ENCODE measurements around the gene C10orf105.

The C10orf105 gene

DNA sequence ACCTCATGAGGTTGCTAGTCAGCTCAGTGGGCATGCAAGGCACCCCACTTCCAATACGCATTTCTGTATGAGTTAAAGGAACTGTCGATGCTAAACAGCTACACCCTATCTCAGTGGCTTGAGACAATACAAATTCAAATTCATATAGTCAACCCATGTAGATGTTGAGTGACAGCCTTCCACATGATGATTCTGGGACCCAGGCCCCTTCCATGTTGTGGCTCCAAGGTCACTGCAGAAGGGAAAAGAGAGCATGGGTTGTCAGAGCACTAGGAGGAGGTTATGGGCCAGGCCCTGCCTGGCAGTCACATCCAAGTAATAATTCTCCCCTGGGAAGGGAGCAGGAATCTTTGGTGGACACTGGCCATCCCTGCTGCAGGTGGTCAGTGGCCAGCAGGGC lies 28.2 kb downstream of the C10orf105 start:
- Histone ChIP-seq H3K36me3 (ENCODE audit: insufficient read depth, low read length) (no peaks in the 10 kb centered on the region), H3K9ac (ENCODE audit: insufficient read length) (no peak overlapping the region), H3K27ac (no peak overlapping the region), H3K4me3 (no peak overlapping the region), H3K9me3 (ENCODE audit: low read depth, low read length) (no peaks in the 10 kb centered on the region)
- no peak for DNase-seq (ENCODE audit: low read depth, low spot score)
- TF ChIP-seq EZH2 (IDR thresholded peaks at IDR 0.05) (no peak), POLR2AphosphoS5 (IDR thresholded peaks at IDR 0.05; ENCODE audit: borderline replicate concordance, low read depth, low read length) (no peak), FOXP2 (optimal IDR thresholded peaks at IDR 0.05; ENCODE audit: control extremely low read depth, extremely low read length, insufficient read depth) (no peak)

DNA sequence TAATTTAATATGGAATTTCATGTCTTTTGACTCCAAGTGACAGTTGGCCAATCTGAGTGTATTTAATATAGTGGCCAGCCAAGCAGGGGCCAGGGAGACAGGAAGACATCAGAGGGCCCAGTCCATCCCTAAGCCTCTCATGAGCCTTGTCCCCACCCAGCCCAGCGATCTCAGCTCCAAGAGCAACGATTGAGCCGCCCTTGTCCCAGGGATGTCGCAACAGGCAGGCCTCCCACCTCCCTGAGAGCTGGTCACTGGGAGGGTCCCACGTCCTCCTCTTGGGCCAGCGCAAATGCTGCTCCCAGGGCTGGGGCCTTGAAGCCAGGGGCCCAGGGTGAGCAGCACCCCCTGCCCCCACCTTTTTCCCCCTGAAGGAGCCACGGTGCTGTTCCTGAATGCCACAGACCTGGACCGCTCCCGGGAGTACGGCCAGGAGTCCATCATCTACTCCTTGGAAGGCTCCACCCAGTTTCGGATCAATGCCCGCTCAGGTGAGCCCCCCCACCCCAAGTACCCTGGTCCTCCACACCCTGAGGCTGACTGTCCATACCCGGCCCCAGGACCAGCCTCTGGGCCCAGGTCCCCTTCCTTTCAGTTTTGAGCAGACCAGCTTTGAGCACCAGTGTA lies 29.4 kb downstream of the C10orf105 start:
- no peak for DNase-seq (ENCODE audit: low read depth, low spot score)
- Histone ChIP-seq H3K36me3 (ENCODE audit: insufficient read depth, low read length) (no peaks in the 10 kb centered on the region), H3K9ac (ENCODE audit: insufficient read length) (no peak overlapping the region), H3K9me3 (ENCODE audit: low read depth, low read length) (no peaks in the 10 kb centered on the region), H3K4me3 (no peak overlapping the region), H3K27ac (no peak overlapping the region)
- no peak for TF ChIP-seq EZH2 (IDR thresholded peaks at IDR 0.05)
- no peak for TF ChIP-seq FOXP2 (optimal IDR thresholded peaks at IDR 0.05; ENCODE audit: control extremely low read depth, extremely low read length, insufficient read depth)
- TF ChIP-seq POLR2AphosphoS5 (IDR thresholded peaks at IDR 0.05; ENCODE audit: borderline replicate concordance, low read depth, low read length): no peak

DNA sequence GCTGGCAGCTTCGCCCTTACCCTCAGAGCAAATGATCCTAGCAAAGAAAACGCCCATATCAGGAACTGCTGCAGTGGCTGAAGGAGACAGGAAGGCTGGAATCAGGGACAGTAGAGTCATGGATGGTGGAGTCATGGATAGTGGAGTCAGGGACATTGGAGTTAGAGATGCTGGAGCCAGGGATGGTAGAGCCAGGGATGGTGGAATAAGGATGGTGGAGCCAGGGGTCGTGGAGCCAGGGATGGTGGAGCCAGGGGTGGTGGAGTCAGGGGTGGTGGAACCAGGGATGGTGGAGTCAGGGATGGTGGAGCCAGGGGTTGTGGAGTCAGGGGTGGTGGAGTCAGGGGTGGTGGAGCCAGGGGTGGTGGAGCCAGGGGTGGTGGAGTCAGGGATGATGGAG lies 31.3 kb downstream of the C10orf105 start:
- Histone ChIP-seq H3K27ac (no peak overlapping the region), H3K9ac (ENCODE audit: insufficient read length) (no peak overlapping the region), H3K36me3 (ENCODE audit: insufficient read depth, low read length) (no peaks in the 10 kb centered on the region), H3K4me3 (no peak overlapping the region), H3K9me3 (ENCODE audit: low read depth, low read length) (no peaks in the 10 kb centered on the region)
- DNase-seq (ENCODE audit: low read depth, low spot score): no peak
- TF ChIP-seq EZH2 (IDR thresholded peaks at IDR 0.05): no peak
- TF ChIP-seq POLR2AphosphoS5 (IDR thresholded peaks at IDR 0.05; ENCODE audit: borderline replicate concordance, low read depth, low read length): no peak
- no peak for TF ChIP-seq FOXP2 (optimal IDR thresholded peaks at IDR 0.05; ENCODE audit: control extremely low read depth, extremely low read length, insufficient read depth)

DNA sequence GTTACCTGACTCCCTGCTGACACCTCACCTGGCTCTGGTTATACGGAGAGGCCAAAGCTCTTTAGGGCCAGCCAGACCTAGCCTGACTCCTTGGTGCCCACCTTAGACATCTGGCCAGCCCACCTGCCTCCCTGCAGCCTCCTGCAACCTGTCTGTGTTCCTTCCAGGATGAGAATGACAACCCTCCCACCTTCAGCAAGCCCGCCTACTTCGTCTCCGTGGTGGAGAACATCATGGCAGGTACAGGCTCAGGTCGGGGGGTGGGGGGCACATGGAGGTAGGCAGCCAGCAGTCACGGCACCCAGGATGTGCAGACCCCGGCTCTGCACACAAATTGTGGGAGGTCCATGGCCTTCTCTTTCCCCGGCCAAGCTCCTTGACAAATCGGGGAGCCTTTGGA lies 32.1 kb downstream of the C10orf105 start:
- Histone ChIP-seq H3K4me3 (no peak overlapping the region), H3K27ac (no peak overlapping the region), H3K9me3 (ENCODE audit: low read depth, low read length) (no peaks in the 10 kb centered on the region), H3K36me3 (ENCODE audit: insufficient read depth, low read length) (no peaks in the 10 kb centered on the region), H3K9ac (ENCODE audit: insufficient read length) (no peak overlapping the region)
- no peak for DNase-seq (ENCODE audit: low read depth, low spot score)
- no peak for TF ChIP-seq EZH2 (IDR thresholded peaks at IDR 0.05)
- TF ChIP-seq POLR2AphosphoS5 (IDR thresholded peaks at IDR 0.05; ENCODE audit: borderline replicate concordance, low read depth, low read length): no peak
- no peak for TF ChIP-seq FOXP2 (optimal IDR thresholded peaks at IDR 0.05; ENCODE audit: control extremely low read depth, extremely low read length, insufficient read depth)

DNA sequence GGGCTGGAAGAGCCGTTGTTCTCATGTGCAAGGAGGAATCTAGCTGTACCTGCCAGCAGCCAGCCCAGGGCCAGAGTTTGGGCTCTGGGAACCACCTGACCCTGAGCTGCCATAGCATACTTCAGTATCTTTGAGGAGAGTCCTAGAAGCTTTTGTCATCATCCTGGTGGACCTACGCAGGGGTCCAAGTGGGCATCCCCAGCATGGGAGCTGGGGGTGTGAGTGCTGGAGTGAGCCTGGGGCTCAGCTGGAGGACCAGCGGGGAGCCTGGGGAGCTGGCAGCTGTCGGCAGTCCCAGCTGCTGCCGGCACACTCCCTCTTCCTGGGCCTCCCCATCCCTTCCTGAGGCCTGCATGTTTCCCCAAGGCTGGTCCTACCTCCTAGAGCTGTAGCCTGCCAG lies 32.5 kb downstream of the C10orf105 start:
- Histone ChIP-seq H3K27ac (no peak overlapping the region), H3K9me3 (ENCODE audit: low read depth, low read length) (no peaks in the 10 kb centered on the region), H3K4me3 (no peak overlapping the region), H3K36me3 (ENCODE audit: insufficient read depth, low read length) (no peaks in the 10 kb centered on the region), H3K9ac (ENCODE audit: insufficient read length) (no peak overlapping the region)
- DNase-seq (ENCODE audit: low read depth, low spot score): no peak
- no peak for TF ChIP-seq FOXP2 (optimal IDR thresholded peaks at IDR 0.05; ENCODE audit: control extremely low read depth, extremely low read length, insufficient read depth)
- no peak for TF ChIP-seq EZH2 (IDR thresholded peaks at IDR 0.05)
- TF ChIP-seq POLR2AphosphoS5 (IDR thresholded peaks at IDR 0.05; ENCODE audit: borderline replicate concordance, low read depth, low read length): no peak

DNA sequence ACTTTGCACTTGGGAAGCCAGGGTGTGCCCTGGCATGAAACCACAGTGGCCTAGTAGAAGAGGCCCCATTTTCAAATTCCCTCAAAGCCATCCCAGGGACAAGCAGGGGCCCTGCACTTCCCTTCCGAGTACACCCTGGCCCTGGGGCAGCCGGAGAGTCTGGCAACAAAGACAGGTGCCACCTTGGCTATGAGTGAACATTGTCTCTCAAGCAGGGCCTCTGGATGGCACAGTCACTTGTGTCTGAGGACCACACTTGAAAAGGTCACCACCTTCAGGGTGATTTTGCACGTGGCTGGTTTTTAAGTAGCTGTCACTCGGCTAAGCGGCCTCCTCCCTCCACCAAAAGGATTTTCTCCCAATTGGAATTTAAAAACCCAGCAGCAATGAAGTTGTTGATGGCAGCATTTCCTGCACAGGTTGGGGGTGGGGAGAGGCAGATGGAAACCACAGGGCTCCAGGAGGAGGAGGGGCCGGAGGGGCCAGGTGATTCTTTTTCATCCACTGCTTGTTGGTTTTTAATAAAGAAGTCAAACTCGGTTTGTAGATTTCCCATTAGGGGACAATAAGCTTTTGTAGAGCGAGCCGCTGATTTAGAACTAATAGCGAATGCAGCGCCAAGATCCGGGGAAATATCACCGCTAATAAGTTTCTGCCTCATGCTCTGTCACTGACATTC lies 33.9 kb downstream of the C10orf105 start:
- H3K27ac ChIP-seq: no peak overlapping the region
- TF ChIP-seq FOXP2 (optimal IDR thresholded peaks at IDR 0.05; ENCODE audit: control extremely low read depth, extremely low read length, insufficient read depth) (no peak), POLR2AphosphoS5 (IDR thresholded peaks at IDR 0.05; ENCODE audit: borderline replicate concordance, low read depth, low read length) (no peak), EZH2 (IDR thresholded peaks at IDR 0.05) (no peak)
- no peaks in the 10 kb centered on the region for H3K36me3 ChIP-seq (ENCODE audit: insufficient read depth, low read length)
- no peak overlapping the region for H3K9ac ChIP-seq (ENCODE audit: insufficient read length)
- no peaks in the 10 kb centered on the region for H3K9me3 ChIP-seq (ENCODE audit: low read depth, low read length)
- DNase-seq (ENCODE audit: low read depth, low spot score): no peak
- no peak overlapping the region for H3K4me3 ChIP-seq

DNA sequence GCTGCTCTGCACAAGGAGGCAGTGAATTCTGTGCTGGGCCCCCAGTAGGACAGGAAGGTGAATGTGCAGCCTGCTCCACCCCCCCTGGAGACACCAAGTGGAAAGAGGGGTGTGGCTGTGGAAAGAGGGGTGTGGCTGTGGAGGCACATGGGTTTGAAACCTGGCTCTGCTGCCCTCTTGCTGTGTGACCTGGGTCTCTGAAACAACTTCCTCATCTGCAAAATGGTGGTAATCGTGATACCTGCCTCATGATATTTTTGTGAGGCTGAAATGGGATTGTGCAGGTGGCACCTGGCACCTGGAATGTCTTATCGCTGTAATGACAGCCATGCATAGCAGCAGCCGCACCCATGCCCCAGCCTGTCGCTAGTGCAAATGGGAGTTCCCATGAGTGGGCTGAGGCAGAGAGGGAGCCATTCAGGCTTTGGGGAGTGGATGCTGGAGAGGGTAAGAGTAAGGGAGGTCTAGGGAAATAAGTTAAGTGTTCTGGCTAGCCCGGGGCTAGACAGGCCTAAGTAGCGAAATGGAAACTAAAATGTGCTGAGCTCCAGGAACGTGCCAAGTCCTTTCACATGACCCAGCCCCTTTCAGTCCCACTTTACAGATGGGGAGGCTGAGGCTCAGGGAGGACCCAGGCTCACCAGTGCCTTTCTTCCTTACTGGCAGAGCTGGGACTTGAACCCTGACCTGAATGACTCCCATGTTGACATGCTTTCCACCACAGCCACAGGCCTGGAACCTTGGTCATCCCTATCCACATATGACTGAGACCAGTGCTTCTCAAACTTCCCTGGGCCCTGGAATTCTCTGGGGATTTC lies 35.0 kb downstream of the C10orf105 start:
- Histone ChIP-seq H3K36me3 (ENCODE audit: insufficient read depth, low read length) (no peaks in the 10 kb centered on the region), H3K27ac (no peak overlapping the region), H3K9ac (ENCODE audit: insufficient read length) (no peak overlapping the region), H3K9me3 (ENCODE audit: low read depth, low read length) (no peaks in the 10 kb centered on the region), H3K4me3 (no peak overlapping the region)
- DNase-seq (ENCODE audit: low read depth, low spot score): no peak
- TF ChIP-seq FOXP2 (optimal IDR thresholded peaks at IDR 0.05; ENCODE audit: control extremely low read depth, extremely low read length, insufficient read depth): no peak
- no peak for TF ChIP-seq EZH2 (IDR thresholded peaks at IDR 0.05)
- TF ChIP-seq POLR2AphosphoS5 (IDR thresholded peaks at IDR 0.05; ENCODE audit: borderline replicate concordance, low read depth, low read length): no peak

DNA sequence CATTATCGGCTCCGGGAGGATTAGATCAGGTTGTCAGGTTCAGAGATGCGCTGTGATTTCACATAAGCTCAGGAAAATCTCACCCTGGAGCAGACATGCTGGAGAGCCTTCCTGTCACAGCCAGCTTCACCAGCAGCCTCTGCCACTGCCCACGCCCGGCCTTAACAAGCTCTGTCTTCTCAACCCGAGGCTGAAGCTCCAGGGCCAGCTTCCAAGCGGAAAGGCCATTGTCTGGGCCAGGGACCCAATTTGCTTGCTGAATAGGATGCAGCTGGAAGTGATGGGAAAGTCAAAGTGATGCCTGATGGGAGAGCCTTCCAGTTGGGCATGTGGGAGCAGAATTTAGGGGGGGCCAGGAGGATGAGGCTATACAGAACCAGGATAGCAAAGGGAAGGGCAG lies 36.3 kb downstream of the C10orf105 start:
- Histone ChIP-seq H3K36me3 (ENCODE audit: insufficient read depth, low read length) (no peaks in the 10 kb centered on the region), H3K9me3 (ENCODE audit: low read depth, low read length) (no peaks in the 10 kb centered on the region), H3K27ac (no peak overlapping the region), H3K4me3 (no peak overlapping the region), H3K9ac (ENCODE audit: insufficient read length) (no peak overlapping the region)
- no peak for TF ChIP-seq FOXP2 (optimal IDR thresholded peaks at IDR 0.05; ENCODE audit: control extremely low read depth, extremely low read length, insufficient read depth)
- no peak for TF ChIP-seq EZH2 (IDR thresholded peaks at IDR 0.05)
- no peak for TF ChIP-seq POLR2AphosphoS5 (IDR thresholded peaks at IDR 0.05; ENCODE audit: borderline replicate concordance, low read depth, low read length)
- no peak for DNase-seq (ENCODE audit: low read depth, low spot score)

All from SK-N-MC (cell line).